HepG2 (cell line): Measurements from ENCODE around the gene FAM168A. TPM values are rescaled to one million over a fixed set of nuclear protein-coding genes. Genes with fewer than 3 reads are reported as not detected.

Experiments used
- AGO2 ChIP-seq: fragments of 200-400 bp; formaldehyde crosslinking; optimal IDR thresholded peaks from 2 replicates; pipeline ENCODE3; 2017; ENCODE audit warnings: mild to moderate bottlenecking, low read depth, low read length, moderate library complexity
- ATF5 ChIP-seq: sonication (generic); formaldehyde crosslinking; IDR thresholded peaks from 2 replicates; pipeline ENCODE4 v1.4.0; 2020; ENCODE audit warnings: mild to moderate bottlenecking, low read depth, missing genetic modification reagents
- CTCF ChIP-seq: sonication (generic); formaldehyde crosslinking; IDR thresholded peaks from 2 replicates; pipeline ENCODE4 v1.5.0; 2020; ENCODE audit warnings: mild to moderate bottlenecking, missing genetic modification reagents, moderate library complexity
- EEA1 ChIP-seq: sonication (generic); formaldehyde crosslinking; IDR thresholded peaks from 2 replicates; pipeline ENCODE4 v1.5.1; 2020; ENCODE audit warnings: mild to moderate bottlenecking, missing genetic modification reagents, borderline replicate concordance
- EED ChIP-seq: sonication (generic); formaldehyde crosslinking; IDR thresholded peaks from 2 replicates; pipeline ENCODE4 v1.5.0; 2020; ENCODE audit warnings: mild to moderate bottlenecking, missing genetic modification reagents
- HDAC6 ChIP-seq: fragments of 200-600 bp; sonication (generic); IDR thresholded peaks from 2 replicates; pipeline ENCODE4 v1.7.0; 2017; ENCODE audit warnings: mild to moderate bottlenecking, antibody characterized with exemption, low read length, low read depth
- HMGXB4 ChIP-seq, 2 experiments: sonication (generic) in 1 of 2; formaldehyde crosslinking in 1 of 2; IDR thresholded peaks; 2 replicates each; pipeline versions ENCODE4 v1.4.0 to v1.6.1; 2018 to 2020; ENCODE audit warnings: missing genetic modification reagents in 2 of 2, borderline replicate concordance in 1 of 2, low read depth in 1 of 2, mild to moderate bottlenecking in 1 of 2, missing biosample characterization in 1 of 2
- NR2C2 ChIP-seq: sonication (generic); formaldehyde crosslinking; IDR thresholded peaks from 2 replicates; pipeline ENCODE4 v1.4.0; 2020; ENCODE audit warnings: missing genetic modification reagents, mild to moderate bottlenecking, moderate library complexity, borderline replicate concordance
- NR2F1 ChIP-seq, 2 experiments: fragments of 450-650 bp in 1 of 2; formaldehyde crosslinking in 1 of 2; IDR thresholded peaks; 2 replicates each; pipeline versions ENCODE4 v1.5.0 to v1.6.1; 2016 to 2020; ENCODE audit warnings: mild to moderate bottlenecking in 1 of 2, missing compliant biosample characterization in 1 of 2, missing genetic modification reagents in 1 of 2, moderate library complexity in 1 of 2
- RARA ChIP-seq: IDR thresholded peaks from 2 replicates; pipeline ENCODE4 v1.6.1; 2016; ENCODE audit warnings: missing genetic modification reagents, missing compliant biosample characterization
- SIN3A ChIP-seq: IDR thresholded peaks from 2 replicates; pipeline ENCODE4 v1.6.1; 2011; ENCODE audit warnings: low read depth, mild to moderate bottlenecking, control low read depth, low read length, borderline replicate concordance
- SP1 ChIP-seq, 2 experiments: fragments of 450-650 bp in 1 of 2; sonication (generic) in 1 of 2; formaldehyde crosslinking in 1 of 2; IDR thresholded peaks; 2 replicates each; pipeline versions ENCODE4 v1.4.0 to v1.6.1; 2016 to 2020; ENCODE audit warnings: missing genetic modification reagents in 1 of 2
- XRCC5 ChIP-seq: fragments of 200-400 bp; formaldehyde crosslinking; optimal IDR thresholded peaks from 2 replicates; pipeline ENCODE3; 2017; ENCODE audit warnings: mild to moderate bottlenecking, low read length
- ZBTB37 ChIP-seq: sonication (generic); formaldehyde crosslinking; IDR thresholded peaks from 2 replicates; pipeline ENCODE4 v1.4.0; 2020; ENCODE audit warnings: mild to moderate bottlenecking, missing genetic modification reagents
- ZBTB38 ChIP-seq: sonication (generic); formaldehyde crosslinking; IDR thresholded peaks from 2 replicates; pipeline ENCODE4 v1.5.1; 2020; ENCODE audit warnings: mild to moderate bottlenecking, missing genetic modification reagents
- ZBTB7A ChIP-seq: sonication (generic); formaldehyde crosslinking; IDR thresholded peaks from 2 replicates; pipeline ENCODE4 v1.8.0; 2022; ENCODE audit warnings: mild to moderate bottlenecking, missing genetic modification reagents
- ZNF136 ChIP-seq: sonication (generic); formaldehyde crosslinking; IDR thresholded peaks from 2 replicates; pipeline ENCODE4 v1.8.1; 2022; ENCODE audit warnings: low read depth, mild to moderate bottlenecking, moderate library complexity, missing genetic modification reagents
- ZNF607 ChIP-seq: sonication (generic); formaldehyde crosslinking; IDR thresholded peaks from 2 replicates; pipeline ENCODE4 v1.5.1; 2020; ENCODE audit warnings: missing genetic modification reagents, mild to moderate bottlenecking, borderline replicate concordance
- ZSCAN31 ChIP-seq: sonication (generic); formaldehyde crosslinking; IDR thresholded peaks from 2 replicates; pipeline ENCODE4 v1.5.0; 2020; ENCODE audit warnings: low read depth, mild to moderate bottlenecking, missing genetic modification reagents
- polyA plus RNA-seq, 8 experiments: library from polyadenylated mRNA; depleted of rRNA in 3 of 8; stranded (reverse) in 7 of 8; unstranded in 1 of 8; fragments of >200 nt; fragmentation: Illumina TruSeq in 4 of 8; extraction: Trizol in 4 of 8; gene quantifications; 2 replicates each; pipeline versions ENCODE4 v1.2.1 to v1.2.3, GENCODE V29; 2011 to 2016; ENCODE audit warnings: low read depth in 4 of 8, missing spikeins in 1 of 8, mixed read lengths in 1 of 8; ENCODE audit not compliant: insufficient read depth in 1 of 8
- total RNA-seq, 5 experiments: library from RNA; depleted of rRNA; stranded (reverse); fragments of >200 nt; fragmentation: Illumina TruSeq; extraction: Trizol; gene quantifications; 2 replicates each; pipeline ENCODE4 v1.2.3, GENCODE V29; 2016; ENCODE audit warnings: low read depth in 1 of 5

The FAM168A gene
- total and polyA plus RNA-seq, 2 of the 13 experiments (the other 11 are each of a cell fraction or from before 2014, with no cell fraction given), result 13.9 to 15.8 TPM

- TF ChIP-seq SIN3A, result 0 out of 2 replicates have a peak, but pooled peaks have one; percentile 48
- no peak for TF ChIP-seq HDAC6
- TF ChIP-seq ZNF136 (CRISPR knock-in tag), result 0 out of 2 replicates have a peak, but pooled peaks have one; percentile 63
- peak; percentile 32 for TF ChIP-seq CTCF (CRISPR knock-in tag)
- TF ChIP-seq AGO2, result peak; percentile 56
- TF ChIP-seq ZBTB38 (CRISPR knock-in tag), result 0 out of 2 replicates have a peak, but pooled peaks have one; percentile 7
- TF ChIP-seq RARA, result peak; percentile 54; the same call in 1 of the 2 replicates
- TF ChIP-seq HMGXB4 (CRISPR knock-in tag; IDR thresholded peaks at IDR 0.05; ENCODE audit: borderline replicate concordance in 1 of 2, low read depth in 1 of 2), result peak in 1 of 2 experiments; percentile 32; a peak in 2 of 4 replicates
- no peak for TF ChIP-seq EEA1
- no peak for TF ChIP-seq ZNF607 (CRISPR knock-in tag)
- TF ChIP-seq ZSCAN31 (CRISPR knock-in tag), result no peak
- peak; percentile 62 to 88; a peak in 3 of 4 replicates for TF ChIP-seq NR2F1 (CRISPR knock-in tag; IDR thresholded peaks at IDR 0.05)
- 0 out of 2 replicates have a peak, but pooled peaks have one; percentile 10 for TF ChIP-seq ATF5 (CRISPR knock-in tag)
- no peak for TF ChIP-seq ZBTB37 (CRISPR knock-in tag)
- TF ChIP-seq NR2C2, result peak; percentile 61
- no peak for TF ChIP-seq SP1 (IDR thresholded peaks at IDR 0.05)
- 0 out of 2 replicates have a peak, but pooled peaks have one; percentile 17 for TF ChIP-seq SP1 (CRISPR knock-in tag; IDR thresholded peaks at IDR 0.05)
- peak; percentile 27 for TF ChIP-seq XRCC5
- peak; percentile 28; the same call in 1 of the 2 replicates for TF ChIP-seq ZBTB7A (CRISPR knock-in tag)
- 0 out of 2 replicates have a peak, but pooled peaks have one; percentile 51 for TF ChIP-seq EED (CRISPR knock-in tag)
Observed at GRCh38 chr11:73376803-73377629, 220.9 kb downstream of the FAM168A start (continued).
